ENCODE data around the gene ANKZF1. TPM values are rescaled to one million over a fixed set of nuclear protein-coding genes. Genes with fewer than 3 reads are reported as not detected.

Gene ANKZF1
- total and polyA plus RNA-seq, 2 of the 8 experiments (the other 6 are each of a cell fraction or from before 2014, with no cell fraction given), result 32.5 to 50.1 TPM

- TF ChIP-seq CTCF (IDR thresholded peaks at IDR 0.05; ENCODE audit: control extremely low read depth in 1 of 3, insufficient read depth in 1 of 3, low read depth in 1 of 3, low read length in 3 of 3), result no peak
- no peak for TF ChIP-seq TEAD4 (IDR thresholded peaks at IDR 0.05; ENCODE audit: low read depth, low read length)
- TF ChIP-seq SP1 (IDR thresholded peaks at IDR 0.05; ENCODE audit: low read depth, low read length), result no peak
Observed at GRCh38 chr2:219225350-219225749, 4.3 kb upstream of the ANKZF1 start (continued).
